Stimulated activated CD4-positive, alpha-beta T cell treated with anti-CD3 and anti-CD28 coated beads, Interleukin-2, amount 100 ng/mL, for 4 hours (primary cell): Measurements from ENCODE around the gene KCNJ15.
A peak's percentile ranks its signal among the peaks of the same experiment; 100 is the strongest.

Experiments used
- DNase-seq: peaks from one replicate; pipeline ENCODE4 v3.0.0-alpha.2; 2020; ENCODE audit warnings: low read depth

Gene KCNJ15

GRCh38 chr21:38268864-38269575, 12.2 kb downstream of the KCNJ15 start:
- no peak for DNase-seq

DNA sequence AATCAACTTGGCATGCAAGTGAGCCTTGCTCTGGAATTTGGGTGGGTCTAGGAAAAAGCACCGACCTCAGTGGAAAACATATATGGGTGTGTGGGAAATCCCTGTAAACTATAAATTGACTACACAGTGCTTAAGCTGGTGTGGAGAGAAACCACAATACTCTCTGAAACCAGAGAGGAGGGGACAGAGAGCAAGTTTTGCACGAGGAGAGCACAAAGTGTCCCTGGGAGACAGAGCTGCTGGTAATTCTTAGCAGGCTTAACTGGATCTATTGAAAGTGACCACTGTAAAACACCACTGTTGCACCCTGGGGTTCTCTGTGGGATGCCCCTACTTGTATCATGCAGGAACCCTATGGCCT, 12.8 kb downstream of the KCNJ15 start:
- DNase-seq, result no peak

- no peak for DNase-seq
Observed at GRCh38 chr21:38272215-38272614, 15.4 kb downstream of the KCNJ15 start.

- DNase-seq, result no peak
Observed at GRCh38 chr21:38273745-38274542, 17.2 kb downstream of the KCNJ15 start.

DNA sequence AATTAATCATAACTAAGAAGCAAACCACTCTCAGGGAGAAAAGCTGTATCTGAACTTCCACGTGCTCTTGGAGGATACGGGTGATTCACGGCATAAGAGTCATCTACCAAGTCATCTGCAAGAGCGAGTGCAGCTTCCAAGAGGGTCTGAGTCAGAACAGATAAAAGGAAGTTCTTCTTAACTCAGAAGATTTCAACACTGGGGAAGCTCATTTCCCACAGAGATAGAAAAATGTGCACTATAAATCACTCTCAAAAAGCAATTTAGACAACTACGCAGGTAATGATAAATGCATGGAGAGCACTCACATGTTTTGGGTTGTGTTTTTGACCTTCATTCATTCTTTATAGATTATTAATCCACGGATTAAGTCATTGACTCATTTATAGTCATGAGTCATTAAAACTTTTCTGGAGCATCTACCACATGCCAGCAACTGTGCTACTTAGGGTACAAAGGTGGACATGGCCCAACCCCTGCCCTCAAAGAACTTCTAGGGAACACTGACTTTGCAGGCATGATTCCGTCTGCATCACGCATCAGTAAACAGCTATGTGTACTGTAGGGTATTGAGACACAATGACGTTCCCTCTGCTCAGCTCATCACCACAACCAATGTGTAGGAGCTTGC, 20.8 kb downstream of the KCNJ15 start:
- DNase-seq, result peak; percentile 9

DNA sequence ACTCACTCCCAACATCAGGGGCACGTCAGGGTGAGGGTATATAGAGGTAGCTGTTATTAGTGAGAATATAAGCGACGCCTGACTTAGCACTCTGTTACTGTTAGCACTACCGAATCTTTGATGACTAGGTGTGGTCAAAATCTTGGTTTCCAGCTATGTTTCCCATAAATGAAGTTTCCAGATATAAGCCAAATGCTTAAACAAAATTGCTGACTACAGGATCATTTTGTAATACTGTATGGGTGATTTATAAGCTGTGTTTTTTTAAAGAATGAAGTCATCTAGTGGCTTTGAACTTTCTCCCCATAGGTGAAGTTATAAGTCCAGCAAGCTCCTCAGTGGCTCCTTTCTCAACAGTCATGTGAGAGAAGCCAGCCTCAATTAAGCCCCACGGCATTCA, 23.7 kb downstream of the KCNJ15 start:
- no peak for DNase-seq

DNA sequence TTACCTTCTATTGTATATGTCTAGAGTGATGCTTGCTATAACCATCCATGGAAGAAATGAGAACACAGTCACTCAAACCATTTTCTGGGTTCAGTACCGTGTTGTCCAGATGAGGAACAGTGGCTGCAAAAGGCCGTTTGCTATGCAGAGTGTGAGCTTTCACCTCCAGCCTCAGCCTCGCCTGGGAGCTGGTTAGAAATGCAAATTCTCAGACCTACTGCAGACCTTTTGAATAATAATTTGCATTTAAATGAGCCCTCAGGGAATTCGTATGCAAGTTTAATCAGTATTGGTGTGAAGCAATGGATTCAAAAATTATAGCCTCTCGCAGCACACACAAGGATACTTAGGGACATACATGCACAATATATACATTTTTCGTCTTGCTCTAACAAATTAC, 24.1 kb downstream of the KCNJ15 start:
- DNase-seq, result no peak

DNA sequence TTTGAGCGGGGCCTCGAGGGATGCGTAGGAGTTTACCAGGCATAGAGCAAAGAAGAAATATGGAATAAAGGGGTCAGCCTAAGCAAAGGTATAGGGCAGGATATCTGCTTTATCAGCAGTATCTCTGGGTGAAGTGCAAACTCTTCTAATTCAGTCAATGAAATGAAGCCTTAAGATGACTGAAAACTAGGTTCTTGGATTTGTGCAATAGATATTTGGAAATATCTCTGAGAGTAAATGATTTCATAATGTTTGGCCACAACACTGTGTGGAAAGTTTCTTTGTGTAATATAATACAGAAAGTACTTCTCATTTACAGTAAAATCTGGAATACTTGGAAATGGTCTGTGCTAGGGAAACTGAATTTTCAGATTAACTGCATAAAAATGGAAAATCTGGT, 26.1 kb downstream of the KCNJ15 start:
- no peak for DNase-seq

- DNase-seq, result no peak
Observed at GRCh38 chr21:38284216-38284615, 27.4 kb downstream of the KCNJ15 start.

GRCh38 chr21:38286739-38287471, 30.1 kb downstream of the KCNJ15 start:
- DNase-seq, result no peak

DNA sequence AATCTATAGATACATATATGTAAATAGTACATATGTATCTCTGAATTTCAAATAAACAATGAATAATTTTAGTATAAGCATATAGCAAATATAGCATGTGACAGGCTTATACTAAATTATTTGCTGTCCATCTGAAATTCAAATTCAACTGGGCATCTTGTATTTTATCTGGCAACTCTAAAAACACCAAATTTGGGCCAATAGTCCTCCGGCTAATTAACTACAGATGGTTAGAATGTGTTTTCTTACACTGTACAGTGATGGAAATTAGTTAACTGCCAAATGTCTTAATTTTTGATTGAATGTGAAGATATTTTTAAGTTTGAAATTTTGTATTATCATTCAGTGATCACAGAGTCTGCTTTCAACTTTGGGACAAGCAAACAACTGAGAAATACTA, 30.7 kb downstream of the KCNJ15 start:
- DNase-seq, result no peak

GRCh38 chr21:38289705-38290485, 33.1 kb downstream of the KCNJ15 start:
- no peak for DNase-seq

GRCh38 chr21:38290809-38291208, 34.0 kb downstream of the KCNJ15 start:
- no peak for DNase-seq

GRCh38 chr21:38291874-38292273, 35.1 kb downstream of the KCNJ15 start:
- DNase-seq, result no peak

GRCh38 chr21:38293113-38293512, 36.3 kb downstream of the KCNJ15 start:
- DNase-seq, result no peak

DNA sequence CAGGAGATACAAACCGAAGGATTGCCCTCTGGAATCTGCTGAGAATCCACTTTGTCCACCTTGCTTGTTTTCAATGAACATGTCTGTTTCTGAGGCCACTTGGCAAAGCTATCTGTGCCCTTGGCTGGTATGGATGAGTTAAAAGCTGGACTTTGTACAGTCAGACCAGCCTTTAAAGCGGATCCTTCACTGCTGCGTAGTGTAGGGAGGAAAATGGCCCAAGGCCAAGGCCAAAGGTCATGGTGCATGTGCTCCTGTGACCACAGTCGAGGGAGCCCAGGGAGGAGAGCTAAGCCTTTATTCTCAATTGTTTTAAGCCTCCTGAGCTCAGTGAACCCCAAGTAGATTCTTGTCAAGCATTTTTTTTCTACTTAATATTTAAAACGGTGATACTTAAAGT, 37.0 kb downstream of the KCNJ15 start:
- no peak for DNase-seq

DNA sequence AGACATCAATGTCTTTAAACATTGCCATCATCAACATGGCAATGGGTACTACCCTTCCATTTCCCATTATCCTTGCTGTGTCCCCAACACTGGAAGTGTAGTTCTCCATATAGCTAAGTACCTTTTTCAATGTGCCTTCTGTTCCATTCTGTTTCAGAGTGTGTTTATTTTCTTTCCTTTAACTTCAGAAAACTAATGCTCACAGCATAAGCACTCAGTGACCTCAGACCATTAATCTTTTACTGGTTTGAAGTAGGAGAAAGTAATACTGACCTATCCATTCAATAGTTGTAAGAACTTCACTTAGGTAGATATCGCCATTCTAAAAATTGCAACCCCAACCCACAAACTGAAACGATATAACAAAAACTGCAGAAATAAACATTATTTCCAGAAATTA, 37.8 kb downstream of the KCNJ15 start:
- DNase-seq, result no peak

DNA sequence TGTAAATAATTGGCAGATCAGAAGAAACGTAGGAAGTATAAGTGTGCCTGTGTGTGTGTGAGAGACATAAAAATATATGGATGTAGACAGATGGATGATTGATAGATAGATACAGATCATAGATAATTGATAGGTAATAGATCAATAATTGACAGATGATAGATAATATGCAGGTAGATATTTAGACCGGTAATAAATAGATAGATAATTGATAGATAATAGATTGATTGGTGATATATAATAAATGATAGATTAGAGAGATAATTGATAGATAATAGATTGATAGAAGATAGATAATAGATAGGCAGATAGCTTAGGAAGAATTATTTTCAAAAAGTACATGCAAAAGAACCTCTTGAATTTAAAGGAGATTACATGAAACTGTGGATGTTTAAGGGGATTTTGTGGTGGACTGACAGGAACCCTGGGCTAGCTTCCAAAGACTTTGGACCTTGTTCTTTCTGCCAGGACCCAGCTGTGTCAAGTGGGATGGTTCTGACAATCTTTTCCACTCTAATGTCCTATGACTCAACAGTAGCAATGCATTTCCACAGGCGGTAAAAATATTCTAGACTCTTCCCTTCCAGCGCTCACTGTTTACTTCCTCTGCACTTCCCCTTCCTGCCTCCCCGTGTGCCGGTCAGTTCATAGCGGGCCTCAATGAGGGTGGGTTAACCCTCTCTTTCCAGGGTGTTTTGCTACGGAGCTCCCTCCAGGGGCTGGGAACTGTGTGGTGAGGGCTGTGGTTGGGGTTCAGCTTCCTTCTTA, 39.4 kb downstream of the KCNJ15 start:
- DNase-seq, result no peak

DNA sequence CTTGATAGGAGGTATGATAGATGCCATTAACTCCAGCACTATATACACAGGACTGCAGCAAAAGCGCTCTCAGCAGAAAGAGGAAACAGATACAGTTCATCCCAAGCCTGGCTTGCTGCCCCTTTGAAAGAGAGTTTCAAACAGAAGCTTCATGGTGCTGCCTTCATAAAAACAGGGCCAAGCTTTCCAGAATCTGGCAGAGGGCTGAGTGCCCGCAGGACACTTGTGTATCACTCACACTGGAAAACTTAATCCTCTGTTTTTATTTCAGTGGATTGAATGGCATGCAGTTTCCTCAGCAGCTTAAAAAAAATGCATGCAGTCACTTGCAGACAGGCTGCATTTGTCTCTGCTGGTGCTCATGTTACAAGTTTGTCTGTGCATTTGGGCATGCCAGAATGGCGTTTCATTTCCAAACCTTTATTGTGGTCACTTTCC, 40.4 kb downstream of the KCNJ15 start:
- DNase-seq, result no peak

DNA sequence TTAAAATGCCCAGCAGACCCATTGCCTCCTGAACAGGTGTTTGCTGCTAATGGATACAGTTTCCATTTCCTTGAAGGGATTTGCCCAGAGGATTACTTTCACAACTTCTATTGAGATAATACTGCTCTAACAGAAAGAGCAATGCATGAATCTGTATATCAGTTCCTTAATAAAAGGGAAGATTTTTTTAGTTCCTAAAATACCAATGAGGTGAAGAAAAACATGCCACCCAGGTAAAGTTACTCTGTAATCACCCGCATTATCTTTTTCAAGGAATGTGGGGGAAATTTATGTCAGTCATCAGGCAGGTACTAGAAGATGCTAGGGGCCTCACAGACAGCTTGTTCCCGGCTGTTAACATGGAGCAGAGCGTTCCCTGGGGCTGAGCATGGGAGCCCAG, 41.1 kb downstream of the KCNJ15 start:
- no peak for DNase-seq

DNA sequence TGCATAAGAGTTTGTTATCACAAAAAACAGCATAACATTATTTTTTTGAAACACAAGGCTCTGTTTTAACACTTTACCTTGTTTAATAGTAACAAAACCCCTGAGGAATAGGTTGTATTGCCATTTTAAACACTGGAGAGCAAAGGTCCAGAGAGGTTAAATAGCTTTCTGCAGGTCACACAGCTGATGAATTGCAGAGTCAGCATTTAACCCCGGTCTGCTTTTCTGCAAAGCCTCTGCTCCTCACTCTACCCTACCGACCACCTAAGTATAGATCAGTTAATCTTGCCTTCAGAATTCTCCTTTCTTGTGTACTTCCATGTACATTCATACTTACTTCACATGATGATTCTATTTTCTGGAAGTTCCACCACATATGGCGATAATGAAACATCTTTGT, 42.0 kb downstream of the KCNJ15 start:
- DNase-seq, result no peak
